Measurements from ENCODE around the gene SLC49A4. TPM values are rescaled to one million over a fixed set of nuclear protein-coding genes. Genes with fewer than 3 reads are reported as not detected.
A peak's percentile ranks its signal among the peaks of the same experiment; 100 is the strongest.

SLC49A4 gene
- total RNA-seq, 1 experiment from 2014 or later: 10.2 TPM

GRCh38 chr3:122794779-122795673, at the start of gene SLC49A4 (continued):
- TF ChIP-seq ERG (CRISPR knock-in tag; IDR thresholded peaks at IDR 0.05): no peak
- TF ChIP-seq IRF2 (CRISPR knock-in tag; IDR thresholded peaks at IDR 0.05; ENCODE audit: borderline replicate concordance, low read depth): no peak
- TF ChIP-seq ZNF671 (CRISPR knock-in tag; IDR thresholded peaks at IDR 0.05): no peak
- no peak for TF ChIP-seq GTF2I (CRISPR knock-in tag; conservative IDR thresholded peaks at IDR 0.05)
- TF ChIP-seq ATF2 (CRISPR knock-in tag; IDR thresholded peaks at IDR 0.05; ENCODE audit: borderline replicate concordance, low read depth): no peak
- TF ChIP-seq ZNF416 (CRISPR knock-in tag; IDR thresholded peaks at IDR 0.05): no peak
- TF ChIP-seq IRF1 (CRISPR knock-in tag; IDR thresholded peaks at IDR 0.05): no peak
- TF ChIP-seq ZBTB43 (CRISPR knock-in tag; IDR thresholded peaks at IDR 0.05): peak; percentile 67; the same call in 1 of the 2 replicates
- peak; percentile 91 for TF ChIP-seq PRDM15 (CRISPR knock-in tag; IDR thresholded peaks at IDR 0.05)
- TF ChIP-seq KAT7 (CRISPR knock-in tag; IDR thresholded peaks at IDR 0.05; ENCODE audit: borderline replicate concordance): peak; percentile 78; the same call in 1 of the 2 replicates
- no peak for TF ChIP-seq AR (CRISPR knock-in tag; IDR thresholded peaks at IDR 0.05)
- TF ChIP-seq FOXP4 (CRISPR knock-in tag; IDR thresholded peaks at IDR 0.05): peak; percentile 77
- peak; percentile 87 for TF ChIP-seq HMGXB4 (CRISPR knock-in tag; IDR thresholded peaks at IDR 0.05)
- peak; percentile 46; the same call in 1 of the 2 replicates for TF ChIP-seq RELA (CRISPR knock-in tag; IDR thresholded peaks at IDR 0.05; ENCODE audit: borderline replicate concordance)
- TF ChIP-seq ZBTB21 (CRISPR knock-in tag; IDR thresholded peaks at IDR 0.05; ENCODE audit: borderline replicate concordance): 0 out of 2 replicates have a peak, but pooled peaks have one; percentile 41
- no peak for TF ChIP-seq TEAD4 (CRISPR knock-in tag; IDR thresholded peaks at IDR 0.05)
- no peak for TF ChIP-seq PRRX2 (CRISPR knock-in tag; IDR thresholded peaks at IDR 0.05)
- TF ChIP-seq ZNF219 (CRISPR knock-in tag; IDR thresholded peaks at IDR 0.05; ENCODE audit: borderline replicate concordance): 0 out of 2 replicates have a peak, but pooled peaks have one; percentile 26
- TF ChIP-seq USF2 (CRISPR knock-in tag; IDR thresholded peaks at IDR 0.05): no peak; the same call in none of the 2 replicates
- no peak for TF ChIP-seq ATF3 (CRISPR knock-in tag; conservative IDR thresholded peaks at IDR 0.05)
